GM18909 (cell line): Measurements from ENCODE around the gene MPZL1.

Source experiments
- ATAC-seq: cut with Tn5 transposase; IDR thresholded peaks from one replicate; pipeline ENCODE4 v1.9.1; 2021; ENCODE audit warnings: mild to moderate bottlenecking; ENCODE audit not compliant: unreplicated experiment, poor library complexity

MPZL1 gene

DNA sequence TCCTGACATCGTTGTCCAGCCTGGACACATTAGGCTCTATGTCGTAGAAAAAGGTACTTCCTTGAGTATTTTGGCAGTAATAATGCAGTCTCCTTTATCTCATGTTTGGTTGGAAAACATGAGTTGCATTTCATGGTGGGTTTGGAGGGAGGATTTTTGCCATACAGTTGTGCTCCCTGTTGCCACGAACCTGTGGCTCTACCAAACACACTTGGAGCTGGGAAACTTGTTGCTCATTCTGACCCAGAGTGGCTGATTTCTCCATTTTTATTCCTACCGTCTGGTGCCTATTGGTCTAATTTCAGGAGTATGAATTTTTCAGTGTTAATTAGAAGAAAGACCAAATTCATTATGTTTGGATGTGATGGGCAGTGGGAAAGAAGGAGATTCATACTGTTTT lies 50.7 kb downstream of the MPZL1 start:
- ATAC-seq, result no peak

DNA sequence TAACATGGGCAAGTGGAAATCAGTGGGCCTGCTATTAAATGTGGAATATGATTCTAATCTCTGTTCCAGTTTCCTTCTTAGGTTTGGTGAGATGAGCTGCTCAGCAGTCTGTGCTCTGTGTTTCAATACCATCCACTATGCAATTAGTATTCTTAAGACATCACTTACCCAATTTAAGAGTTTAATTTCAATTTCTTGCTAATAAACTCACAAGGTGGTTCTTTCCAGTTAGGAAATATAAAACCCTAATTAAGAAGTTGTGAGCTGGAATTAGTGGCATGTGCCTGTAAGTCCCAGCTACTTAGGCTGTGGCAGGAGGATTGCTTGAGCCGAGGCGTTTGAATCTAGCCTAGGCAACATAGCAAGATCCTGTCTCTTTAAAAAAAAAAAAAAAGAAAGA lies 51.7 kb downstream of the MPZL1 start:
- no peak for ATAC-seq

DNA sequence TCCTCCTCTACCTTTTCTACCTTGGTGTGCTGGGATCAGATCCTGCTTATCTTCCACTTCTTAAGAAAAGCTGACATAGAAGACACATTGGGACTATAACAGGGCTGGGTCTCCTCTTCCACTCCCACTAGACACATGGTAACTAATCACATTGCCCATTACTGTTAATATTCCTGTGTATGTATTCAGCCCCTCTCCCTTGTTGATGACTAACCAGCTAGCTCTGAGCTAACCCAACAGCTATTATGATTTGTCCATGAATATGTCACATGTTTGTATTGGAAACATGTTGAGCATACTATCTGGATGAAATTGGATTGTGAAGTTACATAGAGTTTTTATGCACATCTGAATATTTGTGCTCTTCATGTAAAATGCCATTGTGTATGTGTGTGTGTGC lies 52.9 kb downstream of the MPZL1 start:
- ATAC-seq, result no peak

DNA sequence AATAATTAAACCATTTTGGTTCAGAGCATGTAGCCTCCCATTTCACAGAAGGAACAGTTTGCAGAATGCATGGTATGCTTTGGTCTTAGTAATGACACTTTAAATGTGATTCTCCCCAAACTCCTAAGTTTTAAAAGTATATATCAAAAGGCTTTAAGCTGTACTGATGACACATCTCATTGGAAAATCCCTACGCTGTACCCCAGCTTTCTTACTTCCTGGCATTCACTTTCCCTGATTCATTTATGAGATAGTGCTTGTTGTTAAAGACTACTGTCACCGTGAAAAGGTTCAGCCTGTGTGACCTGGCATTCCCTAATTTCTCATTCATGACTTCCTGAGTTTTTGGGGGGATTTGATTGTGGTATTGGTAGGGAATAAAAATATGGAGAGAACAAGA lies 53.4 kb downstream of the MPZL1 start:
- no peak for ATAC-seq

DNA sequence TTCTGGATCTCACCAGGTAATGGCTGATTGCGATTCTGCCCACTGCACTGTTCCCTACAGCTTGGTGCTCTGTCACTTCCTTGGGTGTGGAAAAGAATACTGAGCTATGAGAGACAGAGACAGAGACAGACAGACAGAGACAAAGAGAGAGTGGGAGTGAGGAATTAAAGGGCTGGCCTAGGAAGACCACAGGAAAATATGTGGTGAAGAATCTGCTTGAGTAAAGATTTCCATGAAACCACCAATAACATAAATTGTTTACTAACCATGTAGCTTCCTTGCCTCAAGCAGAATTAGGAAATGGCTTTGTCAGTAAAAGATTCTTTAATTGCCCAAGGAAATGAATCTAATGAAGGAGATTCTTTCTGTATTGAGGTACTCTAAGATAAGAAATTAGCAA lies 54.4 kb downstream of the MPZL1 start:
- no peak for ATAC-seq

DNA sequence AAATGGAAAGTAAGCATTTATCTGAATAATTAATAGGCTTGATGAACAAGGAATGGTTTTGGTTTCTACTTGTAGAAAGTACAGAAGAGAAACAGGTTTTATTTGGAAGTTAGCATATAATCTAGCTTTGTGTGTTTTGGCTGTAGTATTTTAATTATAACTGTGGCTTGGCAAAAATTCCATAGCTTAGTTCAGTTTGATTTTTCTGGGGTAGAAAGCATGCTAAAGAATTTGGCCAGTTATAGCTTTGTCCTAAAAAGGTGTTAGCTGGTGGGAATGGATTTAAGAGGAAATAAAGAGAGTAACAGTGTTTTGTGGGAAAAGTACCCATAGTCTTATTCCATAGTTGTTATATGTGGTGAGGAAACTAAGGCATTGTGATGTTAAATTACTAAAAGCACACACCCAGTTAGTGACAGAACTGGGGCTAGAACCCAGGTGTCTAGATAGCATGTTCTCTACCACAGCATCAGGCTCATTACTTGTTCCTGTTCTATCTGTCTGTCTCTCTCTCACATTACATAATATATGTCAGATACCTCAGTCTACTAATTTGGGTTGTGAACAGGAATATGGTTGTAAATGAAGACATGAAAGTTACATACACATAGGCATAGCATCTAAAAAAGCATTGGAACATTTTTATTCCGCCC lies 55.0 kb downstream of the MPZL1 start:
- no peak for ATAC-seq

DNA sequence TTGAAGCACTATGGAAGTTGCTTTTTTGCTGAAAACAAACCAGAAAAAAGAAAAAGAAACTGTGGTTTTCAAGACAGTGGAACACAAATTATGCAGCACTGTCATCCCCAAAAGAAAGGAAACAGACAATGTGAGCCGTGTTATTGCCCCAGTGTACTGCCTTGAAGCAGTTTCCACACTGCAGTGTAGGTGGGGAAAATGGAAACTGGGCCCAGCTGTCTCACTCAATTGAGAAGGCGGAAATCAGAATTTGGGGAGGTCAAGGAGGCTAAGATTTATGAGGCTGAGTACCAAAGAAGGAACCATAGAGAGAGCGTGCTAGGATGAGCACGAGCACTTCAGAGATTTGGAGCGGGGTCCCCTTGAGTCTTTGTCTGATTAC lies 55.5 kb downstream of the MPZL1 start:
- ATAC-seq, result no peak

DNA sequence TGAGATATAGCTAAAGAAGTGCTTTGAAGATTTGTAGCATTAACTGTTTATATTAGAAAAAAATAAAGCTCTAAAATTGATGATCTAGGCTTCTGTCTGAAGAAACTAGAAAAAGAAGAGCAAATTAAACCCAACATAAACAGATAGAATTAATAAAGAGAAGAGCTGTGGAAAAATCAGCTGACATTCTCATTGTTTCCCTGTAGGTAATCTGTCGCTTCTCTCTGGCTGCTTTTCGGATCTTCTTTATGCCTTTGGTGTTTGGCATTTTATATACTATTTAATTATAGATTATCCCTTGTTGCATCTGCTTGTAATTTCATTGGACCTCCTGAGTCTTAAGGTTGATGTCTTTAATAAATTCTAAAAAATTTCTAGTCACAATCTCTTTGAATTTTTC lies 59.8 kb downstream of the MPZL1 start:
- no peak for ATAC-seq

DNA sequence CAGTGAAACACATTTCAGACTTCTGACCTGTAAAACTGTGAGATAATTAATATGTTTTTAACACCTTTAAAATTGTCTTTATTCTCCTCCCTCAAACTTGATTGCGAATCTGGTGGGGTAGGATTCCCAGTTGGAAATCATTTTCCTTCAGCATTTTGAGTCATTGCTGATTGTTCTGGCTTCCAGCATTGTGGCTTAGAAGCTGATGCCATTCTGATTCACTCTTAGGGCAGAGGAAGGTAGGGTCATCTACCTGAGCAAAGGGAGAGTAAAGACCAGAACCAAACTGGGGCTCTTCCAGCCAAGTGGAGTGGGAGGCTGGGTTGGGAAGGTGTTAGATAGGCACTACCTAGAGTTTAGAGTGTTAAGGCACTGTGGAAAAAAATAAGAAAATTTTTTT lies 61.2 kb downstream of the MPZL1 start:
- ATAC-seq, result no peak

DNA sequence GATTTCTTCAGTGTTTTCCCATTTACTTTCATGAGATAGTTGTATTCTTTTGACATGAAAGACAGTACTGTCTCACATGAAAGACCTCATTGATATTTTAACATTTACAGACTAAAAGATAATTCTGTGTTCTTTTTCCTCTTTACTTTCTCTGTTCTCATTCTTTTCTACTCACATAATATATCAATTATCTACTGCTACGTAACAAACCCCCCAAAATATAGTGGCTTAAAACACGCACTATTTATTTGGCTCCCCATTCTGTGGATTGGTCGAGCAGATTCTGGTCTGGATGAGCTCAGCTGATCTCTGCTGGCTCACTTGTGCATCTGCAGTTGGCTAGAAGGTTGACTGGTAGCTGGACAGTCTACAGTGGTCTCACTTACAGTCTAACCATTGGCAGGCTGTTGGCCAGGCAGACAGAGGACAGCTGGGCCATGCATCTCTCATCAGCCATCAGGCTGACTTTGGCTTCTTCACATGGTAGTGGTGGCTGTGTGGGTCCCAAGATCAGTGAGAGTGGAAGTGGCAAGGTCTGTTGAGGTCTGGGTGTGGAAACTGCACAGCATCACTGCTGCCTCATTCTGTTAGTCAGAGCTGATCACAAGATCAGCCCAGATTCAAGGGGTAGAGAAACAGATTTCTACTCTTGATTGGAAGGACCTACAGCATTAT lies 63.2 kb downstream of the MPZL1 start:
- ATAC-seq, result no peak

DNA sequence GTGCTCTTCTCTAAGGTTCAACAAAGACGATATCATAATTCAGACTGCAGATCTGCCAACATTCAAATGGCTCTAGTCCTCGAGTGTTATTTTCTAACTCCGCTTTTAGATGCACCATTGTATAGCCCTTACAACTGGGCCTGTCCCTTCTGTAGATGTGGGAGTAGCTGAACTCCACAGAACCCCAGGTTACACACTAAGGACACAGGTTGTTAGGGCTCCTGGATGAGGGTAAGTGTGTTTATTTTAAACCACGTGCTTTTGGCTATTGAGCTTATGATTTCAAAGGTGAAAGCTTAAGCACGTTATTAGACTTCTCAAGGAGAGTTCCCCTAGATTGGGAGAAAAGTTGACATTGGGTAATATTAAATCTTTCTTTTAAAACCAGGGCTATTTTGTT lies 64.7 kb downstream of the MPZL1 start:
- ATAC-seq, result no peak

DNA sequence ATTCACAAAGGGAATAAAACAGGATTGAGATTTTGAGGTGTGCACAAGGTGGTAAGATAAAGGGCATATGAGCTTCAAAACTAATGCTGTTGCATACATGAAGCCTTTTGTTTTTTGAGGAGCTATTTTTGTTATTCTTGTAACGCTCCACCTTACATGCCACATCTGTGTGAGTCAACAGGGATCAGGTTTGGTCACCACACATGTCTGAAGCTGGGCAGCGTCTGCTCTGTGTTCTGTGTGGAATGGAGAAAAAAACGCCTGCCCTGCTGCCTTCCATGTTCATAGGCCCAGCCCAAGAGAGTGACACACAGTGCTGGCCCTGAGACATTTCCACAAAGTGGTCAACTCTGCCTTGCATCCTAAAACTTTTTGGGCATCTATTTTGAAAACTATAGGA lies 67.7 kb downstream of the MPZL1 start:
- no peak for ATAC-seq

DNA sequence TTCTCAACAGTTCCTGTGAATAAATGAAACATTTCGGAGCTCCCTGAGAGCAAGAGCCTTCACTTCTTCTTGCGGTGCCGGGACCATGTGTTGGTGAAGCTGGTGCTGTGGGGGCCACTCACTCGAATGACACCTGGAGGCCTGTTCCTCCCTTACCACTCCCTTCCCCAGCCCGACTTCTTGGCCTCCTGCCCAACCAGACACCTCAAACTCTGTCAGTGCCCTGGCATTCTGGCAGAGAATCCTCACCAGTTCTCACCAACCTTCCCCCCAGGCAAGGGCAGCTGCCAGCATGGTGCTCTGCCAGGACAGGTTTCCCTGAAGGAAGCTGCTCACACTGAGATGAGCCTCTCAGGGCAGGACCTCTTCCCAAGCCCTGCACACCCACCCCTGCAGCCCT lies 68.3 kb downstream of the MPZL1 start:
- no peak for ATAC-seq

DNA sequence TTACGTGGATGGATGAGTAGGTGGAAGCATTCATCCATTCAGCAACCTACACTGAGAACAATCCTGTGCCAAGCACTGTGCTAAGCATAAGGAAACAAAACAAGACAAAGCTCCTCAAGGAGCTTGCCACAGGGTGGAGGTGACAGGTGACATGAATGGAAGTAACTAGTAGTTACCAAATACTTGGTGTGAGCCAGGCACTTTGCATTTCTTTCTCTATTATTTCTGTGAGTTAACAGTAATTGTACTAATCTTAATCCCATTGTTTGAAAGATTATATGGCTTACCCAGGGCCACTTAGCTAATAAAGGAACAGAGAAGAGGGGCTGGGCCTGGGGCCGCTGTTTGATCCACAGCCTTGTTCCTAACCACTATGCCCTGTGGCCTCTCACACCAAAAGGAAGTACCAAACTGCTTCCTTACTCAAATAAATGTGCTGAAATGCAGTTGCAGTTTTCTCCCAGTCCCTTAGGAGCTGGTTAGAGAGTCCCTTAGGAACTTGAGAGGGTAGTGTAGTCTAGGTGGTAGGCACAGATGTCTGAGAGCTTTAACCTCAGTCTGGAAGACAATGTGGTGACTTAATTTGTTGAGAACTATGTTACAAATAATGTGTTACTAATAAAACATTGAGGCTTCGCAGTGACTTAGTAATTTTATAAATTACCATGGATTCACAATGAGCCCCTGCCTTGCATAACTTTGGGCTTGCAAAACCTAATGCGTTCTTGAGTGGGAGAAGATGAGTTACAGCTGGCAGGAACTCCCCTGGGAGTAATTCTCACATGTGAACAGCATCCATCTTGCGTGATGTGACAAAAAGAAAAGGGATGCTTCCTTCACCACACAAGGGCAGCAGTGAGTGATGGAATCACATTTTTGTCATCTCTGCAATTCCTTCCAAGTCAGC lies 69.8 kb downstream of the MPZL1 start:
- ATAC-seq, result no peak

DNA sequence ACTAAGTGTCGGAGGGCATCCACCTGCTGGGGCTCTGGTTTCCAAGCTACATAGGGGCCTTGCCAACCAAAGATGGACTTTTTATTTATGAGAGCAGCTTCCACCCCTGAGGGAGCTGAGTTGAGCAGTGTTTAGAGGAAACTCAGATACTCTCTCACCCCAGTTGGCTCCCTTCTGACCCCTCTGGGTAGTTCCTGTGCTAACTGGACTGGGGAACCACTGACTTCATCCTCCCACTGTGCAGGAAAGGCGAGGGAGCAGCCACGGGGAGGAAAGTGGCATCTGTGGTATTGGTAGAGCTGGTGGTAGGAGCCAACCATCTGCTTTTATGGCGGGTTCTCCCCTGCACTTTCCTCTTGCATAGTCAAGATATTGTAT lies 70.4 kb downstream of the MPZL1 start:
- ATAC-seq, result no peak

DNA sequence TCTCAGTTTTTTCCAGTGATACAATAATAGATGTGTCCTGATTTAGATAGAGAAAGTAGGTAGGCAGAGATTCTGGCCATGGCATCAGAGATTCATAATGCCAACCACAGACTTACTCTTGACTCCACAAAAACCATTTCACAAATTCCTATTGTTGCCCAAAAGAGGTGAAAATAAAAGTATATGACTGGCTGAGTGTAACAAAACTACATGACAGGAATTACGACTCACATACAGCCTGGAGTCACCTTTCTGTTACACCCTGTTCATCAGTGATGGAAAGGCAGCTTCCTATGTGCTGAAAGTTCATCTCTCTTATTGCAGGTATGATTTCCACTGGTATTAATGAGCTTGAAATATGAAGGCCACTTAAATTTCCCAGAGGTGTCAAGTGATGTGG lies 72.3 kb downstream of the MPZL1 start:
- ATAC-seq, result no peak

DNA sequence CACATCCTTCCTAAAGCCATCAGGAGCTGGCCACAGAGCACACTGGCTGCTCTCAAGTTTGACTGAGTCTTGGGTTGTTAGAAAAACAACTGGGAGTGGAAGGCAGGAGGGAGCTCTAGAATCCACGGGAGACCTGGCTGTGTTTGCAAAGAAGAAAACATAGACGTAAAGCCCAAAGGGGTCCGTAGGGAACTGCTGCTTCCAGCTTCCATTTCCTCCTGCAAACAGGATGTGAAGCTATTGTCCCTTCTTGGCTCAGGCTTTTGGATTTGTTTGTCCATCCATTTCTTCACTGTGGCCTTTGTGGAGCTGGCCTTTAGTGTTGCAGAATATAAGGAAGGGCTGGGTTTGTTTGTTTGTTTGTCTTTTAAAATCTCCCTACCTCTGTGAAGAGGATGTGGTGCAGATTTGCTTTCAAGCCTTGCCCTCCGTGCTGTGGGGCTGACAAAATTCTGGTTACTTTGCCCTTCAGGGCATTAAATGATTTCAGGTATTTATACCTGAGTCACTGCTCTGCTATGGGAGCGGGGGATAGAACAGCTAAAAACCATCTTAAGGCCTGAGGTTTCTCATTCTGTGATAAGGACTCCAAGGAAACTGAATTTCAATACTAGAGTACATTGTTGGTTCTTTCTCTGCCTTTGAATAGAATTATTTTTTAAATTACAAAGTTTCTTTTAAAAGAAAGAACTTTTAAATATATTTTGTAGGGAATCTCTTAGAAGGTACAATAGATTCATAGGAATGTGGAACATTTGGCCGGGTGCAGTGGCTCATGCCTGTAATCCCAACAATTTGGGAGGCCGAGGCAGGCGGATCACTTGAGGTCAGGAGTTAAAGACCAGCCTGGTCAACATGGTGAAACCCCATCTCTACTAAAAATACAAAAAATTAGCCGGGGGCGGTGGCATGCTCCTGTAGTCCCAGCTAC lies 74.3 kb downstream of the MPZL1 start:
- no peak for ATAC-seq

DNA sequence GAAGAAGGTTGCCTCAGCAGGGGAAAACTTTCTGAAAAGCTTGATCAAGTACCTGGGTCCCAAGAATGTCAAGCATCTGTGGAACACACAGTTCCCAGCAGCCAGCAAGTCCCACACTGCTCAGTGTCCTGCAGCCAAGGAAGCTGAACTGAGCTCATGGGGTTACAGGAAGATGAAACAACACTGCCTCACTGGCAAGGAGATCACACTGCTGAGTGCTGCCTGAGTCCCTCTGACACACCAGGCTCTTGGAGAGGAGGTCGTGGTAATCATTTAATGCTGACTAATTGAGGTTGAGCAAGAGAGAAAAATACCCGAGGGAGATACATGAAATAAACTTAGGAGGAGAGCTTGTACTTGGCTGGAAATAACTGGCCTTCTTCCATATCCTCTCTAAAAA lies 75.2 kb downstream of the MPZL1 start:
- ATAC-seq, result no peak

DNA sequence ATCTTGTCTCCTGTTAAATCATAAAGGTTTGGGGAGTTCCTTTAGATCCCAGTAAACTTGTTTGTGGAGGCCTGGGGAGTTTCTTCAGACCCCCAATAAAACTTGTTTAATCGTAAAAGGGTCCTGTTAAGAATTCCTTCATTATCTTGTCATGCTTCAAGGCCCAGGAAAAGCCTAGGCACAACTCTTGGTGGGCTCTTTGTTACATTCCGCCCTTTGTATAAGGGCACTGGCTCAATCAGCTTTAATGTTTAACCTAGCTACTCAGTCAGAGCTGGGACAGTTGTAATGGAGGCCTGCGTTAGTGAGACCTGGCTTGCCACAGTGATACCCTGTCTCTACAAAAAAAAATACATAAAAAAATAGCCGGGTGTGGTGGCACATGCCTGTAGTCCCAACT lies 77.2 kb downstream of the MPZL1 start:
- ATAC-seq, result no peak

DNA sequence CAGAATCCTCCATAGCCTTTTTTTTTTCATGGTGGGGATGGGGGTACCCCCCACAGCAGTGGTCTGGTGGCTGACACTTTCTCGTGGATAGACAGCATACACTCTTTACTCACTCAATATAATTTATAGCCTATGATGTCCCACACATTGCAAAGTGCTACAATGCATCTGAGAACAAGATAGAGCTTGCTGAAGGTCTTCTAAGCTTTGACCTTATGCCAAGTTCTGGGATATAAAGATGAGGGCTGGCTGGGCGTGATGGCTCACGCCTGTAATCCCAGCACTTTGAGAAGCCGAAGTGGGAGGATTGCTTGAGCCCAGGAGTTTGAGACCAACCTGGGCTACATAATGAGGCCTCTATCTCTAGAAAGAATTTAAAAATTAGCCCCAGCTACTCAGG lies 78.0 kb downstream of the MPZL1 start:
- no peak for ATAC-seq
